GM18951 (cell line): ENCODE results near the gene DPP6.

ENCODE experiments used
- POLR2A ChIP-seq: IDR thresholded peaks from 4 replicates; pipeline ENCODE4 v1.6.1; 2011; ENCODE audit warnings: mild to moderate bottlenecking; ENCODE audit not compliant: insufficient read length, insufficient read depth; ENCODE audit errors: extremely low read depth
- in situ Hi-C: fragments of 300-500 bp; cut with MboI; formaldehyde crosslinking; loops from one replicate; pipeline ENCODE4 v1.12.0; 2022; ENCODE audit warnings: low sequenced_read_pairs, mixed read lengths, inconsistent platforms; ENCODE audit not compliant: unreplicated experiment

Gene DPP6

DNA sequence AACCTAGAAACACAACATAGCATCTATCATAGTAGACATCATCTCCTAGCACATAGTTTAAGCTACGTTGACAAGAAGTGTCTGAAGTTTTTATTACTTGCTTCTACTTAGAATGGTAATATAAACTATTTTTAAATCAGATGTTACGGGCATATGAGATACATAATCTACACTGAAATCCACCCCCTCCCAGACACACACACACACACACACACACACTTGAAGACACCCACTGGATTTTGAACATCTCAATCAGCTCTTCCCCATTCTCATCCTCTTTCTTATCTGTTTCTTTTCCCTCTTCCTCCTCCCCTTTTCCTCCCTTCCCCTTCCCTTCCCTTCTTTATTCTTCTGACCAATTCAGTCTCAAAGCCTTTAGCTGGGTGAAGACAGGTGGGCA, 774.8 kb downstream of the DPP6 start:
- no peak for TF ChIP-seq POLR2A
- in situ Hi-C loops = no loop called here

DNA sequence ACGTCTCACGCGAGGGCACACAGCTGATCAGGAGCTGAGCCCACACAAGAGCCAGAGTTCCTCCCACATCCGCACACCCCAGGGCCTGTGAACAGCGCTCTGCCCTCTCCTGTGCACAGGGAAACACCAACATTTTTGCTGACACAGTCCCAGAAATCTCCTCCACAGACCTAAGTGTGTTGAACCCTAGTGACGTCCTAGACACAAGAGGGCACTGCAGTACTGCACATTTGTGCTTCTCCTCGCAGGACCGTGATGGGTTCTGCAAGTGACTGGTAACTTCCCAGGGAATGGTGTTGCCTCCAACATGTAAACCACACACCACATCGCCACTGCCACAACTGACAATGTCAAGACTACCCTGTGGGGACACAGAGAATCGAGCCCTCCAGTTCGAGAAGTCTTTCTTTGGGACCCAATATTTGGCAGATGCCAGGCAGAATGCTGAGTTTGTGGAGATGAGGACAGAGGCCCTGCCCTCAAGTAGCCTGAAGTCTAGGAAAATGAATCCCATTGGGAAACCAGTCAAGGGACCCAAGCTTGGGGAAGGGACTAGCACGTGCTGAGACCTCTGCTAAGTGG, 780.5 kb downstream of the DPP6 start:
- no peak for TF ChIP-seq POLR2A
- in situ Hi-C loops = no loop called here

DNA sequence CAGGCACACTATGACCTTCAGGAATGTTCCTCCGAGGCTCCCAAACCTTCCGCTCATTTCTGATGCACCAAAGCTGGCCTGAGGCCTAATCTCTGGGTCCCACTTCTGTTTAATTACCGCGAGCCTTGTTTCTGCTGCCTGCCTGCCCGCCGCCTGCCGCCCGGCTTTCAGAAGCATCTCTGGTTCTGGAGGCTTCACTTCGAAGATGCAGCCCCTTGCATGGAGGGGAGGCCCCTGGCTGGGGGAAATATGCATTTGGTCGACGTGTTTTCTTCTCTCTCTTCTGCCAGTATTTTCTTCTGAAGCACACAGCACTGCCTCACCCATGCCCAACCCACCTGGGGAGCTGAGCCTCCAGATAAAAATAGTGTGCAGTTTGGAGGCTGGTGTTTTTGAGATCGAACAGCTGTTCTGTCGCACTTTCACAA, 783.8 kb downstream of the DPP6 start:
- TF ChIP-seq POLR2A = no peak
- in situ Hi-C loops = no loop called here

DNA sequence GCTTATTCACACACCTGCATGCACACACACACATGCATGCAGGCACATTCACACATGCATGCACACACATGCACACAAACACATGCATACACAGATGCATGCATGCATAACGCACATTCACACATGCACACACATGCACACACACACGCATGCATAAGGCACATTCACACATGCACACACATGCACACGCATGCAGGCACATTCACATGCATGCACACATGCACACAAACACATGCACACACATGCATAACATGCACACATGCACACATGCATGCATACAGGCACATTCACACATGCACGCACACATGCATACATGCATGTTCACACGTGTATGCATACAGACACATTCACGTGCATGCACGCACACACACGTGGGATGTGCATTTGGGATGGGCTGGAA, 784.9 kb downstream of the DPP6 start:
- in situ Hi-C loops = no loop called here
- no peak for TF ChIP-seq POLR2A

DNA sequence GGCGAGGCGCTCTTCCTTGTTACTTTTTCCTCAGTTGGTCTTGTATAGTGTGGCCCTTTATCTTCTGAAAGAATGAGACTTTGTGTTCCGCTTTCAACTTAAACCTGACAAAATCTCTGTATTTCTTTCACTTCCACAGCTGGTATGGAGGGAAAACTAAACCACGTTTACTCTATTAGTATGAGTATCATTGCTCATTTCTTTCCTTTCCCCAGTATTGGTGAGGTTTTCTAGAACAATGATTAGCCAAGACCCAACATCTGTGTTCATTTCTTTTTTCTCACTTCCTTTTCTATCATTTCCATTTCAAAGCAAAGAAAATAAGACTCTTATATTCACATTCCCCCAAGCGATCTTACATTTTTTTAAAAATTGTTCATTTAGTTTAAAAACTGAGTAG, 785.4 kb downstream of the DPP6 start:
- no peak for TF ChIP-seq POLR2A
- in situ Hi-C loops = no loop called here

DNA sequence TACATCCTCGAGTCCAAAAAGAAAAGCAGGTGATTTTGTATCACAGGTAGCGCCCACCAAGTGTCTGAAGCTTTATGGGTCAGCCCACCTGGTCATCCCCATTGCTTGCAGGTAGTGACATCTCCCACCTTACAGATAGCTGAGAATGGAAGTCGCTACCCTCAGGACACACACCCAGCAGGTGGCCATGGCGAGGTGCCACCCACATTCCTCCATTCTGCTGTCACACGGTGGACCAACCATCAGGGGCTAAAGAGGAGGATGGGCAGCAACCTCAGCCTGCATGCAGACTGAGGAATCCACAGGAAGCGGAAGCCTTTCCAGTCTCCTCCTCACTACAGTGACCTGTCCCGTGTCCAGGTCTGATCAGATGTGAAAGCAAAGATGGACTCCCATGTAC, 787.9 kb downstream of the DPP6 start:
- in situ Hi-C loops = no loop called here
- no peak for TF ChIP-seq POLR2A

DNA sequence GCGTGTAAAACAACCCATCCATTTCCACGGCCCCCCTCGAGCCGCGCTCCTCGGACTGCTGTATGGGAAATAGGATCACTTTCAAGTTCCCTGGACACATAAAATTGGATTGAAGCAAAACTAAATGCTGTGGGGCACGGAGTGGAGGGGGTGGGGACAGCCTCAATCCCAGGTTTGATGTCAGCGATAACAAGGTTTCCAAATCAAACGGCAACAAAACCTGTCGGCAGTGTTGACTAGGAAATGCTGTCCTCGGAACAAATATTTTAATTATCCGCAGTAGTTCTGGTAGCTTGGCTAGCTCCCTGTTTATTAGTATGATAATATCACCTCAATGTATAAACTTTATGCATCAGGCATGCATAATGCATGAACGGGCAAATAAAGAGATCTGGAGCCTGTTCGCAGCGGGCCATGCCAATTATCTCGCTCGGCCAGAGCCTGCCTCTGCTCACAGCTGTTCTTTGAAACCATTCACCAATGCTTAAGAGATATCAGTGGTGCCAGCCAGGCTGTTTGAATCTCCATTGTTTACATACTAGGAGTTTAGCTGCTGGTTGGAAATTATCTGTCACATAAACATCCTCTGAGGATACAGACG, 789.6 kb downstream of the DPP6 start:
- in situ Hi-C loops = no loop called here
- TF ChIP-seq POLR2A = no peak

- no peak for TF ChIP-seq POLR2A
- in situ Hi-C loops = no loop called here
Measured at GRCh38 chr7:154842591-154842990, 790.4 kb downstream of the DPP6 start.

DNA sequence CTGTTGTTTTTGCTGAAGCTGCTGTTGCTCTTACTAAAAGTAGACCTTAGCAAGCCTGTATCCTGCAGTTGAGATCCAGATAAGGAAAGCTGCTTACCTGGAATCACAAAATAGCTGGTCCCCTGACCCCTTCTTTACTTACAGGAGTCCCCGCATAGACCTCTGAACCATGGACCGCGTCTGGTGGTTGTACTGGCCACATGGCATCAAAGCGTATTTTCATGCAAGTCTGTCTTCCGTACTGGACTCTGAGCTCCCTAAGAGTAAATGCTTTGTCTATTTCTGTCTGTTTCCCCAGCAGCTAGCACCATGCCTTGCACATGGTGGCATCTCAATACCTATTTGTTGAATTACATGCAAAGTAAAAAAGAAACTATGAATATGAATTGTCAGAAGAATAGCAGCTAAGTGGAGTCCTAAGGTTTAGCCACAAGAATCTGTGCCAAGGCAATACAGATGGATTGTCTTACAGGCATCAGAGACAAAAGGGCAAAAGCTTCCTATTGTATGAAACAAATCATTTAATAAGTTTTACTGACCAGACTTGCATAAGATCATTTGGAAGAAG, 791.6 kb downstream of the DPP6 start:
- in situ Hi-C loops = no loop called here
- no peak for TF ChIP-seq POLR2A

- in situ Hi-C loops = no loop called here
- no peak for TF ChIP-seq POLR2A
Measured at GRCh38 chr7:154844499-154844898, 792.3 kb downstream of the DPP6 start.

- in situ Hi-C loops = no loop called here
- no peak for TF ChIP-seq POLR2A
Measured at GRCh38 chr7:154844955-154845354, 792.8 kb downstream of the DPP6 start.

GRCh38 chr7:154848464-154848863, 796.3 kb downstream of the DPP6 start:
- in situ Hi-C loops = no loop called here
- TF ChIP-seq POLR2A = no peak

DNA sequence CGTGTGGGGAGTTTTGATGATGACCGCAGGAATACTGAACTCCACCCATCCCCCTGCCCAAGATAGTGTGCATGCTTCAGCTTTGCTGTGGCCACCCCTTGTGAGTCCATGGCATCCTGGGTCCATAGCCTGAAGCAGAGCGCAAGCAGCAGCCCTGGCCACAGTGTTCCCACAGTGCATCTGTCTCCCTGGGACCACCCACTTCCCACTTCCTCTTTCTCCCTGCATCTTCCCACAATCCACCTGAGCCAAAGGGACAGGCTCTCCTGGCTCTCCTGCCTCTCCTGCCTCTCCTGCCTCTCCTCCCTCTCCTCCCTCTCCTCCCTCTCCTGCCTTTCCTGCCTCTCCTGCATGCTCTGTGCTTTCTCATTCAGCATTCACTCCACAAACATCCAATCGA, 800.0 kb downstream of the DPP6 start:
- TF ChIP-seq POLR2A = no peak
- in situ Hi-C loops = no loop called here

DNA sequence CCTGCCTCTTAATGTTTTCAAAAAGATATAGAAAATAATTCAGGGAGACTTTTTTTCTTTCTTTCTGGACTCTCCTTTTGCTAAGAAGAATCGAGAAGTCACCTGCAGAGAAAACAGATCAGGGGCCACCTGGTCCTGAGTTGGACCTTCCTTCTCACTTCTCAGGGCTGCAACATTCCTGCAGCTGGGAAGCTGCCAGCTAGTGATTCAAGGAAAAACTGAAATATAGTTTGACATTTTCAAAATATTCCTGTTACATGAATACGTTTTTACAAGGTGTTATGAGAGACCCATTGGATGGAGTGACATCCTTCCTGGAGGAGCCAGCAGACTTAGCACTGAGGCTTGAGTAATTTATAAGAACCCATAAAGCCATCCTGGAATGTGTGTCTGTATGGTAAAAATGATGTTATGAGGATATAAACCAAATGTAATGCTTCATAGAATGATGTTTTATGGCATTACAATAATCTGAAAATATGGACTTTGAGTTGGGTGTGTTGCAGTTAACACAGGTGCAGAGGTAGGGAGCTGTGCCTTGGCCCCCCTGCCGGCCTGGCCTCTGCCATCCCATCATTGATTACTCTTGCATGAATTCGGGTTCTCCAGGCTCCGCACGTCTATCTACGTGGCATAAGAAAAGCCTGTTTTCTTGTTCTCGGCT, 801.0 kb downstream of the DPP6 start:
- TF ChIP-seq POLR2A = no peak
- in situ Hi-C loops = no loop called here
